ENCODE results near the gene DMKN.

Gene DMKN

GRCh38 chr19:35513628-35514281 is at the start of gene DMKN:
Gene DMKN, minus strand, starts transcription at chr19:35513649. Its CDS starts 174 bp downstream, at chr19:35513475.
- DNase-seq (ENCODE audit: low read depth in 2 of 2) = peak in 1 of 2 experiments; percentile 7

GRCh38 chr19:35562776-35563175 is 49.3 kb upstream of the DMKN start:
- no peak for DNase-seq (ENCODE audit: low read depth in 2 of 2)

- DNase-seq (ENCODE audit: low read depth in 2 of 2) = no peak
These were observed 48.9 kb upstream of the DMKN start for GRCh38 chr19:35562336-35562735.

GRCh38 chr19:35561436-35561835 is 48.0 kb upstream of the DMKN start:
- no peak for DNase-seq (ENCODE audit: low read depth in 2 of 2)

- DNase-seq (ENCODE audit: low read depth in 2 of 2) = no peak
These were observed 47.2 kb upstream of the DMKN start for GRCh38 chr19:35560677-35561076.

GRCh38 chr19:35560271-35560670 is 46.8 kb upstream of the DMKN start:
- DNase-seq (ENCODE audit: low read depth in 2 of 2) = no peak

GRCh38 chr19:35559781-35560180 is 46.3 kb upstream of the DMKN start:
- no peak for DNase-seq (ENCODE audit: low read depth in 2 of 2)

GRCh38 chr19:35559281-35559659 is 45.8 kb upstream of the DMKN start:
- no peak for DNase-seq (ENCODE audit: low read depth in 2 of 2)

- DNase-seq (ENCODE audit: low read depth in 2 of 2) = no peak
These were observed 45.2 kb upstream of the DMKN start for GRCh38 chr19:35558400-35559280.

- peak in 1 of 2 experiments; percentile 16 for DNase-seq (ENCODE audit: low read depth in 2 of 2)
These were observed 44.3 kb upstream of the DMKN start for GRCh38 chr19:35557539-35558399.

GRCh38 chr19:35556846-35557538 is 43.5 kb upstream of the DMKN start:
- no peak for DNase-seq (ENCODE audit: low read depth in 2 of 2)

GRCh38 chr19:35556025-35556590 is 42.7 kb upstream of the DMKN start:
- DNase-seq (ENCODE audit: low read depth in 2 of 2) = no peak

GRCh38 chr19:35555301-35556005 is 42.0 kb upstream of the DMKN start:
- no peak for DNase-seq (ENCODE audit: low read depth in 2 of 2)

GRCh38 chr19:35554076-35554475 is 40.6 kb upstream of the DMKN start:
- no peak for DNase-seq (ENCODE audit: low read depth in 2 of 2)

- no peak for DNase-seq (ENCODE audit: low read depth in 2 of 2)
These were observed 40.0 kb upstream of the DMKN start for GRCh38 chr19:35553385-35554000.

GRCh38 chr19:35552534-35553384 is 39.3 kb upstream of the DMKN start:
- DNase-seq (ENCODE audit: low read depth in 2 of 2) = no peak

GRCh38 chr19:35551091-35551810 is 37.8 kb upstream of the DMKN start:
- no peak for DNase-seq (ENCODE audit: low read depth in 2 of 2)

- no peak for DNase-seq (ENCODE audit: low read depth in 2 of 2)
These were observed 36.6 kb upstream of the DMKN start for GRCh38 chr19:35549879-35550523.
